Keratinocyte (primary cell): Measurements from ENCODE around the gene PTGS2.

Experiments used
- EZH2 ChIP-seq: IDR thresholded peaks from one replicate; pipeline ENCODE4 v1.6.1; 2012; ENCODE audit warnings: inconsistent platforms, mild to moderate bottlenecking, low read length, moderate library complexity
- TF ChIP-seq, protein P1 (sequence below), 3 experiments: IDR thresholded peaks in 1 of 3; conservative IDR thresholded peaks in 1 of 3; optimal IDR thresholded peaks in 1 of 3; 2 replicates in 2 of 3; 3 replicates in 1 of 3; pipeline versions ENCODE3 to v1.5.1; 2011; ENCODE audit warnings: low read length in 3 of 3, mild to moderate bottlenecking in 3 of 3, moderate library complexity in 2 of 3, control low read depth in 1 of 3, inconsistent platforms in 1 of 3; ENCODE audit not compliant: insufficient read depth in 2 of 3; ENCODE audit errors: extremely low read depth in 1 of 3

DNA sequence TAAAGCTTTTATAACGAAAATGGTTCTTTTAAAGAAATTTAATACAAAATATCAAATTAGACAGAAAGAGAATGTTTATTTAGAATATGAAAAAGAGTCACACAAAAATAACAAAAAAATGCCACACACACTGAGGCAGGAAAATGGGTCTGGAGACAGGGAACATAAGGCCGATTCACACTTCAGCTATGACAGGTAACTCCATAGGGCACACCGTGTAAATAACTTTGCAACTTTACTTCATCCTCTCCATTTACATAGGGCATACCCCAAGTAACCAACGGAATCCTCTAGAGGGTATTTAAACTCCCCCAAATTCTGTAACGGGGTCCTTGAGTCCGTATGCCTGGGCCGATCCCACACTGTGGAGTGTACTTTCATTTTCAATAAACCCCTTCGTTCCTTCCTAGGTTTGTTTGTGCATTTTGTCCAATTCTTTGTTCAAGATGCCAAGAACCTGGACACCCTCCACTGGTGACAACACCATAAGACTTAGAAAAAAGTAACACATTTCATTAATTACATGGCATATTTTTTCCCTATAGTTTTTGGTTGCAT, 23.1 kb upstream of the PTGS2 start:
- TF ChIP-seq, protein P1, sequence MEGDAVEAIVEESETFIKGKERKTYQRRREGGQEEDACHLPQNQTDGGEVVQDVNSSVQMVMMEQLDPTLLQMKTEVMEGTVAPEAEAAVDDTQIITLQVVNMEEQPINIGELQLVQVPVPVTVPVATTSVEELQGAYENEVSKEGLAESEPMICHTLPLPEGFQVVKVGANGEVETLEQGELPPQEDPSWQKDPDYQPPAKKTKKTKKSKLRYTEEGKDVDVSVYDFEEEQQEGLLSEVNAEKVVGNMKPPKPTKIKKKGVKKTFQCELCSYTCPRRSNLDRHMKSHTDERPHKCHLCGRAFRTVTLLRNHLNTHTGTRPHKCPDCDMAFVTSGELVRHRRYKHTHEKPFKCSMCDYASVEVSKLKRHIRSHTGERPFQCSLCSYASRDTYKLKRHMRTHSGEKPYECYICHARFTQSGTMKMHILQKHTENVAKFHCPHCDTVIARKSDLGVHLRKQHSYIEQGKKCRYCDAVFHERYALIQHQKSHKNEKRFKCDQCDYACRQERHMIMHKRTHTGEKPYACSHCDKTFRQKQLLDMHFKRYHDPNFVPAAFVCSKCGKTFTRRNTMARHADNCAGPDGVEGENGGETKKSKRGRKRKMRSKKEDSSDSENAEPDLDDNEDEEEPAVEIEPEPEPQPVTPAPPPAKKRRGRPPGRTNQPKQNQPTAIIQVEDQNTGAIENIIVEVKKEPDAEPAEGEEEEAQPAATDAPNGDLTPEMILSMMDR (optimal IDR thresholded peaks at IDR 0.05 in 1 of 3, IDR thresholded peaks at IDR 0.05 in 1 of 3, conservative IDR thresholded peaks at IDR 0.05 in 1 of 3; ENCODE audit: extremely low read depth in 1 of 3, insufficient read depth in 2 of 3, low read length in 3 of 3), result no peak
- TF ChIP-seq EZH2, result no peak
